ENCODE data around the gene SGTA. TPM values are rescaled to one million over a fixed set of nuclear protein-coding genes. Genes with fewer than 3 reads are reported as not detected.

The SGTA gene
- polyA plus RNA-seq, 4 donors: 50.9 to 71.0 (median 53.3) TPM

GRCh38 chr19:2756921-2757881 lies 25.9 kb downstream of the SGTA start:
- no peak for DNase-seq (ENCODE audit: low read depth in 4 of 4, low spot score in 3 of 4)

- DNase-seq (ENCODE audit: low read depth in 4 of 4, low spot score in 3 of 4): no peak
Observed at GRCh38 chr19:2756477-2756876, 26.6 kb downstream of the SGTA start.

GRCh38 chr19:2755811-2756210 lies 27.3 kb downstream of the SGTA start:
- no peak for DNase-seq (ENCODE audit: low read depth in 4 of 4, low spot score in 3 of 4)

DNA sequence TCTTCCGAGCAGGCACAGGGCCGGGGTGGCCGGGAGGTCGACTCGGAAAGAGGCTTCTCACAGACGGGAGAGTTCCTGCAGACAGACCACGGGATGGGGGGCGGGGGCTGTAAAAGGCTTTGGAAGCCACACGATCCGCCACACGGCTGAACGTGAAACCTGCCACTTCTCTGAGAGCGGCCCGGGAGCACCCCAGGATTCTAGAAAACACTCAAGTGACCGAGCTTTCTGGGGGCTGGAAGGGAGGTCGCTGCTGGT lies 27.7 kb downstream of the SGTA start:
- no peak for DNase-seq (ENCODE audit: low read depth in 4 of 4, low spot score in 3 of 4)

GRCh38 chr19:2754659-2755447 lies 28.2 kb downstream of the SGTA start:
- DNase-seq (ENCODE audit: low read depth in 4 of 4, low spot score in 3 of 4): no peak

DNA sequence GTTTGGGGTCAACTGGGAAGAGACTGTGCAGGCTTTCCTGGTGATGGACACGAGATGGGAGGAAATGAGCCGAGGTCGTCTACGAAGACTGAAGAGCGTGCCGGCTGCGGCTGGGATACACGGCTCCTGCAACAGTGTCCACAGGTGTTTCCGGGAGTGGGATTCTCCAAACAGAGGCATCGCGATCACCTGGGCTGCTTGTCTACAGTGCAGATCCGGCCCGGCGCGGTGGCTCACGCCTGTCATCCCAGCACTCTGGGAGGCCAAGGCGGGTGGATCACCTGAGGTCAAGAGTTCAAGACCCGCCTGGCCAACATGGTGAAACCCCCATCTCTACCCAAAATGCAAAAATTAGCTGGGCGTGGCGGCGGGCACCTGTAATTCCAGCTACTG lies 31.6 kb downstream of the SGTA start:
- no peak for DNase-seq (ENCODE audit: low read depth in 4 of 4, low spot score in 3 of 4)

GRCh38 chr19:2750808-2751437 lies 32.1 kb downstream of the SGTA start:
- DNase-seq (ENCODE audit: low read depth in 4 of 4, low spot score in 3 of 4): no peak

DNA sequence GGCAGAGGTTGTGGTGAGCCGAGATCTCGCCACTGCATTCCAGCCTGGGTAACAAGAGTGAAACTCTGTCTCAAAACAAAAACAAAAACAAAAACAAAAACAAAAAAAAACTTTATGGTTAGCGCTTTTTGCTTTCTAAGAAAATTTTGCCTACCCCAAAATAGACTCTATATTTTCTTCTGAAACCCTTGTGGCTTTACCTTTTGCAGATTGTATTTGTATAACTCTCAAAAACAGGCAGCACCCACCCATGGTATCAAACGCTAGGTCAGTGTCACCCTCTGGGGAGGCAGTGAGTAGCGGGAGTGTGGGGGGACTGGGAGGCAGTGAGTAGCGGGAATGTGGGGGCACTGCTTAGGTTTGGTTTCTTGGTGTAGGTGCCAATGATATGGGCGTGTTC lies 35.7 kb downstream of the SGTA start:
- DNase-seq (ENCODE audit: low read depth in 4 of 4, low spot score in 3 of 4): no peak

- no peak for DNase-seq (ENCODE audit: low read depth in 4 of 4, low spot score in 3 of 4)
Observed at GRCh38 chr19:2744113-2744512, 39.0 kb downstream of the SGTA start.

DNA sequence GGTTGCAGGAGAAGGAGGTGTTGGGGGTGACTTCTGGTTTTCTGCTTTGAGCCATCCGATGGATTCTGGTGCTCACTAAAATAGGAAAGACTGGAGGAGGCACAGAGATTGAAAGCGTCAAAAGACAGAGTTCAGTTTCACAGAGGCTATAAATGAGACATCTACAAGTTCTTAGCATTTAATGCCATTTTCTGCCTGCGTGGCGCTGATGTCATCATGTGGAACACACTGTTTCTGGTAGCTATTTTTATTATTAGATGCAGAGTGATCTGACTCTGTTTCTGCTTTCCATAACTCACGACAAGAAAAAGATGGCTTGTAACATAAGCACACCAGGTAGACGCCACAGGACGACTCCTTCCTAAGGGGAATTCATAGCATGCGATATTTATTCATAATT lies 40.0 kb downstream of the SGTA start:
- DNase-seq (ENCODE audit: low read depth in 4 of 4, low spot score in 3 of 4): no peak

- DNase-seq (ENCODE audit: low read depth in 4 of 4, low spot score in 3 of 4): no peak
Observed at GRCh38 chr19:2740314-2740656, 42.8 kb downstream of the SGTA start.

- peak; percentile 94 to 97 (median 97) for DNase-seq (ENCODE audit: low read depth in 4 of 4, low spot score in 3 of 4)
Observed at GRCh38 chr19:2739602-2740313, 43.3 kb downstream of the SGTA start, which contains the start of gene SLC39A3. Gene SLC39A3, minus strand, starts transcription at chr19:2740017. Its CDS starts 2,760 bp downstream, at chr19:2737257.

DNA sequence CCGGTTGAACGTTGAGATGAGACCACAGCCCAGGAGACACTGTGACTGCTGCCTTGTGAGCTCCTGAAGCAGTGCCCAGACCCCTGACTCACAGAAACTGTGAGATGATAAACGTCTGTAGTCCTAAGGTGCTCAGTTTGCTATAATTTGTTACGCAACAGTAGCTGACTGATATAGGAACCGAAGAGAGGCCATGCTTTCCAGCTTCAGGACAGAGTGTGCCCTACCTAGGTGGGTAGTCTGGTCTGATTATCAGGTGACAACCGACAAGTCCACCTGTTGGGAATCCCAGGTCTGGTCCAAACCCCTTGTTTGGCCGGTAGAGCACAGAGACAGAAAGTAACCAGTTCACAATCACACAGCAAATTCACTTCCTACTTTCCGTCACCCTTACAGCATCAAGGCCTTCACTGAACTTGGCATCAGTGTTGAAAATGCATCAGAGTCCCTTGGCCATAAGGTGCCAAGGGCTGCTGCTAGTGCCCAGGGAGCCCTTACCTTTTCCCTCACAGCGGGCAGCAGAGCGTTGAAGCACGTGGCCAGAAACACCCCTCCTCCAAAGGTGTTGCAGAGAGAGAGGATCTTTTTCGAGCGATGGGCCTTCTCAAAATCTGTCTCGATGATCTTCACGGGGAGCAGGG lies 46.4 kb downstream of the SGTA start:
- DNase-seq (ENCODE audit: low read depth in 4 of 4, low spot score in 3 of 4): no peak

DNA sequence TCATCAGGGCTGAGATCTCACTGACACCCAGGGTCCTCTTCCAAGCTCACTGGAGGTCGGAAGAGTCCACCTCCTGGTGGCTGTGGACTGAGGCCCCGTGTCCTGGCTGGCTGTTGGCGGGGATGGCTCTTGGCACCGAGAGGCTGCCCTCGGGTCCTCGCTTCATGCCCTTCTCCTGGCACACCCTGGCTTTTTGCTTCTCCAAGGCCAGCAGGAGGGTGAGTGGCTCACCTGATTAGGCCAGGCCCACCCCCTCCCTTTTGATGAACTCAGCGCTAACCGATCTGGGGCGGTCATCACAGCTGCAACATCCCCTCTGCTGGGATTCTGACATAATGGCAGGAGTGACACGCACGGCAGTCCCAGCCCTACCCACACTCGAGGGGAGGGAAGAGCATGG lies 47.7 kb downstream of the SGTA start:
- DNase-seq (ENCODE audit: low read depth in 4 of 4, low spot score in 3 of 4): no peak

DNA sequence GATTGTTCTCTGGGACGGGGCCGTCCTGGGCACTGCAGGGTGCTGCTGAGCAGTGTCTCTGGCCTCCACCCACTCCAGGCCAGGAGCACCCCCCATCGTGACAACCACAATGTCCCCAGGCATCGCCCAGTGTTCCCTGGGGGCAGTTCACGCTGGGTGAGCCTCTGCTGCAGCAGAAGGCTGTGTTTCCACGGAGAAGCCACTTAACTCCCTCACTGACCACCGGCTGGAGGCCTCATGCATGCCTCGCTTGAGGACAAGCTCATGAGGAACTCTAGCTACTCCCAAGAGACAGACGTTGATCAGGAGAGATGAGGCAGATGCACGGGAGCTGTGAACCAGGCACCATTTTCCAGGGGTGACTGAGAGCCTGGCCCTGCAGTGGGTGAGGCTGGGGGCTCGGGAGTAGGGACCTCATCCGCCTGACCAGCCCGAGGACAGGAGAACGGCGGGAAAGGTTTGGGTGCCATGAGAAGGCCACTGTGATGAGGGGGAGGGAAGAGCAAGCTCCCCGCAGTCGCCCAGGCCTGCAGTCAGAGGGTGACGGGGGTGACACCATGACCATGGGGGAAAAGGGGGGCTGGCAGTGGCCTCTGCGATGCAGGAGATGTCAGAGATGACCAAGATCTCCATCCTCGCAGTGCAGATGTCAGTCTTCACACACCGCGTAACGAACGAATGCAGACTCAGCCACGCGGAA lies 48.3 kb downstream of the SGTA start:
- no peak for DNase-seq (ENCODE audit: low read depth in 4 of 4, low spot score in 3 of 4)

DNA sequence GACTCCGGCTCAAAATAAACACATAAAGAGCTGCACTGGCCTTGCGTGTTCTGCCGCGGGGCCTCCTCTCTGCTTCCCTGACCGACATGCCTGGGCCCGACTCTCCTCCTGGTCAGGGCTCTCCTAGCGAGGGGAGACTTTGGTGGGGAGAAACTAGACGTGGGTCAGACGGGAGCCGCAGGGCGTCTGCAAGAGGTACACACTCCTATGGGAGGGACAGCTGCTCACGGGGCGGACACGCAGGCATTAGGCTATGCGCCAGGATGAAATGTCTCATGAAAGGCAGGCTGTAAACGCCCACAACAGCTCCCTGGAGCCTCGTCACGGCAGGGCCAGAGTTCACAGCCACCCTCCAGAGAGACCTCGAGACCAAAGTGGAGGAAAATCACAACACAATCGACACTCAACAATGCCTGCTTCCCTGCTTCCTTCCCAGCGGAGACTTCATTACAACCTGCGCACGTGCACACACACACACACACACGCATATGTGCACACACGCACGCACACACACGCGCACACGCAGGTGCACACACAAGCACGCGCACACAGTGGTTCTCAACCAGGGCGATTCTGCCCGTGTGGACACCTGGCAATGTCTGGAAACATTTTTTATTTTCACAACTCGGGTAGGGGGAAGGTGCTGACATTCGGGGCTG lies 49.0 kb downstream of the SGTA start:
- DNase-seq (ENCODE audit: low read depth in 4 of 4, low spot score in 3 of 4): no peak

DNA sequence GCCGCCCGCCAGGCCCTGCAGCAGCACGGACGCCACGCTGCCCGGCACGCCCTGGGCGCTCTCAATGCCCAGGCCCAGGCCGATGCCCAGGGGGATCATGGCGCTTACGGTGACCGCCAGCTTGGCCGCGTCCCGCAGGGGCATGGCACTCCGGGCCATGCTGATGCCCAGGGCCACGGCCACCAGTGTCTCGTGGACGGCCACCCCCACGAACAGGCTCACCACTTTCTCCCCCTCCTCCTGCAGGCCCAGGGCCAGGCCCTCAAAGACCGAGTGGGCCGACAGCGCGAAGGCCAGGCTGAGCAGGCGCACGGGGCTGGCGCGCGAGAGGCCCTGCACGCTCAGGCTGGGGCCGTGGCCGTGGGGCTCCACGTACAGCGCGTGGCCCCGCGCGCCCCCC lies 50.2 kb downstream of the SGTA start:
- DNase-seq (ENCODE audit: low read depth in 4 of 4, low spot score in 3 of 4): no peak

- no peak for DNase-seq (ENCODE audit: low read depth in 4 of 4, low spot score in 3 of 4)
Observed at GRCh38 chr19:2732157-2732725, 50.8 kb downstream of the SGTA start.

All from right renal pelvis (tissue), 4 donors.